GM15510 (cell line): Measurements from ENCODE around the gene MYO1E.

Experiments
- POLR2A ChIP-seq: IDR thresholded peaks from 3 replicates; pipeline ENCODE4 v1.6.1; 2011; ENCODE audit warnings: borderline replicate concordance; ENCODE audit not compliant: insufficient read length; ENCODE audit errors: extremely low read depth

MYO1E gene

DNA sequence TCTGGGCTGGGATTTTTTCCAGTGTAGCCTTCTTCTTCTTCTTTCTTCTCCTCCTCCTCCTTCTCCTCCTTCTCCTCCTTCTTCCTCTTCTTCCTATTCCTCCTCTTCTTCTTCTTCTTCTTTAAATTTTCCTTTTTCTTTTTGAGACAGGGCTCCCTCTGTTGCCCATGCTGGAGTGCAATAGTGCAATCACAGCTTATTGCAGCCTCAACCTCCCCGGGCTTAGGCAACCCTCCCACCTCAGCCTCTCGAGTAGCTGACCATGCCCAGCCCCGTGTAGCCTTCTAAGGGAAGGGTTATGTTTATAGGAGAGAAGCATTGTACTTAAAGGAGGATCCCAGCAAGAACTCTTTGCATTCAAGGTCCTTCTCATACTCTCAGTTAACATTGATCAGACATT is 24.0 kb upstream of the MYO1E start:
- no peak for TF ChIP-seq POLR2A

DNA sequence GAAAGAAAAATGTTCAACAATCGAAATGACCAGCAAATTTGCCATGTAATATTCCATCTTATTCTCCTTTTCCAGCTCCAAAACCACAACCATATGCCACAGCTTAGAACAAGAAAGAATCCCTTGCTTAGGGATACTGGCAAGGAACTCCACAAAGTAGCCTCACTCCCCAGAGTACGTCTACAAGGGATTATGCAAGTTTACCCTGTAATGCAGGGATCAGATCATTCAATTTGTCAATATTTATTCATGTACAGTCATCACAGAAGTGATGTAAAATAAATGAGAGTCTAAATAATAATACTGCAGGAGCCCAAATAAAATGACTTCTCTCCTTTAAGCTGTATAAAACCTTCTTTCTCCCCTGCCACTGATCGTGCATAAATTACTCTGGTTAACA is 23.5 kb upstream of the MYO1E start:
- no peak for TF ChIP-seq POLR2A

DNA sequence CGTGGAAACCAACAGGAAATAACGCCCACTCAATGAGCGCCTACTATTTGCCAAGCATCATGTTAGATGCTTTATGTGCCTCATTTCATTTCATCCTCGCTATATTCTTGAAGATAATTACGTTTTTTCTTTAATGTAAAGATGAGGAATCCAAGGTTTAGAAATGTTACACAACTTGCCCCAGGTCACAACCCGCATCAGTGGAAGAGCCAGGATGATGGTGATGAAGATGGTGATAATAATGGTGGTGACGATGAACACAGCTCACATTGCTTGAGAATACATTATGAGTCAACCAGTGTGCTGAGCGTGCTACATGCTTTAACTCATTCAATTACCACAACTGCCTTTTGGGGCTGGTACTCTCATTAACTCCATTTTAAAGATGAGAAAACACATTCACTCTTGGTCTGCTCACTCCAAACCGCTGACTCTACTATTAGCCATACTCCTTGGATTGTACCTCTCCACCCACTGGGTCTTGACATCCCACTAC is 21.5 kb upstream of the MYO1E start:
- TF ChIP-seq POLR2A, result no peak

DNA sequence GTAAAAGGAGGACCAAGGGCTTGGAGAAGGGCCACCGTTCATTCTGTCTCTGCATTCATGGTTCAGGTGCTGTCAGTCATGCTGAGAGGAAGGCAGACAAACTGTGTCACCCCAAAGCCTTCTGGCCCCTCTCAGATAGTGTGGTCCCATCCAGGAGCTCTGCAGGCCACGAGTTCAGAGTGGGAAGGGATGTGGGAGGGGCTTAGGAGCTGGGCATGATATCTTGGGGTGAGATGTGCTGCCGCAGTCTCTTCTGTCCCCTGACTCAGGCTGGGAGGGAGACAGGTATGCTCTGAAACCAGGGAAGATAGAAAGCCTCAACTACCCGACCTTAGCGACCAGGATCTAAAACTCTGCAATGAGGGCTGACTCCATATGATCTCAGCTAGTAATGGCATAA is 19.6 kb upstream of the MYO1E start:
- TF ChIP-seq POLR2A, result no peak

DNA sequence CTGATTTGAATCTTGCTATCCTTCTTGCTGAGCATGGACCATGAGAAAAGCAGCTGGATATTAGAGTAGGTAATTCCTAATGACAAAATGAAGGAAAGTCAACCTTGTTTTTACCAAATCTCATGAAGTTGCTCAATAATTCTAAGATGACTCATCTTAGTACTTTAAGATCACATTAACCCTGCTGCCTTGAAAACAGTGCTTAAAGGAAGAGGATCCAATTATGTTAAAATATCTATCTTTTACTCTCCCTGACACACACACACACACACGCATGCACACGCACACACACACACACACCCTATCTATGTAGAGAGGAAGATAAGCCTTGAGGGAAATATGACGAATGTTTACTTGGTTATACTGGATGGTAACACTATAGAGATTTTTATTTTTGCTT is 16.0 kb upstream of the MYO1E start:
- TF ChIP-seq POLR2A, result no peak

DNA sequence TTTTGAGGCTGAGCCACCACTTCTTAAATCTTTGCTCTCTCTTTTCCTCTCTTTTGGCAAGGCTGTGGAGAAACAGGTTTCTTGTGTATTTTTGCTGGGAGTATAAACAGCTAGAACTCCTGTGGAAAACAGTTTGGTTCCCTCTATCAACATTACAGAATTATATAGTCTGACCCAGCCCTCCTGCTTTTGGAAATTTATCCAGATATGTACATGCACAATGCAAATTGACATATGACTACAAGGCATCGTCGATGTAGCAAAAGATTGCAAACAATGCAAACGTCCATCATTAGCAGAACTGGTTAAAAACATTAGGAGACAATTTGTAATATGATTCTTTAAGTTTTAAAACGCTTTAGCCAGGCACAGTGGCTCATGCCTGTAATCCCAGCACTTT is 12.5 kb upstream of the MYO1E start:
- TF ChIP-seq POLR2A, result no peak

DNA sequence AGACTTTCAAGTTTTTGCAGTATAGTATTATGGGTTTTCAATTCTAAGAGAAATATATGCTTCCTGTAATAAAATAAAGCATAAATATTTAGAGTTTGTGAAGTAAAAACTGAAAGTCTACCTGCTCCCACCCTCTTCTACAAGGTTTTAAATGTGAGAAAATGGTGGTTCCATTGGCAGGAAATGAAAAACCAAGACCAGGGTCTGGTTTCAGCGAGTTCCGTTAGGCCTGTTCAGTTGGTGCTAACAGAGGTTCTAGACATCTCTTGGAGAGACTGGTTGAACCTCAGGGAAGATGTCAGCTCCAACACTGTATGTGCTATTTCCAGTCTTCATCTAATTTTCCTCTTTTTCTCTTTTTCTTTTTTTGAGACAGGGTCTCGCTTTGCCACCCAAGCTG is 11.8 kb upstream of the MYO1E start:
- TF ChIP-seq POLR2A, result no peak

DNA sequence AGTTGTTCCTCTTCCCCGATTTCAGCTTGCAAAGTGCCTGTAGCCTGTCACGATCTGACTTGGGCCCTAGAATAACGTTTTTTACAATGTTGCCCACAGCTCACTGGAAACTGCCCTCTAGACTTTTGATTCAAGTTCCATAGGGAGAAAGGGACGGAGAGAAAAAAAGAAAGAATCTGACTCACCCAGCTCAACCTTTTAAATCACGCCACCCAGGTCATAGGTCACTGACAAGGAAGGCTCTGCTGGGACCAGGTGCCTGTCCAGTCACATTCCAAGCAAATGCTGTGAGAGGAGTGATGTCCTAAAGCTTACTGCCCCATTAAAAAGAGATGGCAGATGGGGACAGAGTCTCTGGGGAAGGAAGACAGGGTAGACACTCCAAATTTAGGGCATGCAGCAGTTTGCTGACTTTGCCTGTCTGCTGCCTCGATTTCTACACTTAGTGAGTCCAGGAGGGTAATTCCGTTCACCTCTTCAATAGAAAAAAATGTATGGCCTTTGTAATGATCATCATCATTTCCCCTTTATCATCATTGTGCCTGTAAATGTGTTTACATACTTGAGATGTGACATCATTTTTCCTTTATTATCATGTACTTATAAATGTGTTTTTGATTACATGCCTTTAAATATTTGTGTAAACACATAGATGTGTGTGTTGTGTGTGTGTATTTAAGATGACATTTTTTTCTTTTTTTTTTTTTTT is 8.4 kb upstream of the MYO1E start:
- TF ChIP-seq POLR2A, result no peak

DNA sequence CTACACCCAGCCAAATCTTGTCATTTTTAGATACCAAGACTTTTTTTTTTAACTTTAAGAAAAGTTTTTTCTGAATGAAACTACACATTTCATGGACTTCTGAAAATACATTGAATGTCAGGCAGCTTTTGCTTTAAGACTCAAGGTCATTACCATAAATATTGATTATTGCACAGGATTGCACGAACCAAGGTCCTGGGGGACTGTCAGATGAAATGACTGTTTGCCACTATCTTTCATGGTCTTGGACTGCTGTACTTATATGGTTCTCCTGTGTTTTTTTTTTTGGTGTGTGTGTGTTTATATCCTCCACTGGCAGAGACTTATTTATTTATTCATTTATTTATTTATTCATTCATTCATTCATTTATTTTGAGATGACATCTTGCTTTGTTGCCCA is 6.9 kb upstream of the MYO1E start:
- no peak for TF ChIP-seq POLR2A

DNA sequence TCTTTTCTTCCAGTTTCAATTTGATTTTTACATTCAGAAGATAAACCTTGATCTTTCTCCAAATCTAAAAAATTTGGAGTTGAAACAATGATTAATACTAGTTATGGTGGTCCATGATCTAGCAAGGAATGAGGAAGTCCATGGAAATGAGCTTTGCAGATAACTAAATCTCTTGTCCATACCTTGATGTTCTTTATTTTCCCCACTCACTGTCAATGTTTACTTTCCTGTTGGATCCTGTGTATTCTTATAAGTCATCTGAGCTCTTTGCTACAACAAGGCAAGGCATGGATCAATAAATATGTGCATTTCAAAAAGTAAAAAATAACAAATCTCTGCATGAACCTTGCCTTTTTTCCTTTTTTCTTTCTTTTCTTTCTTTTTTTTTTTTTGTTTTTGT is 6.2 kb upstream of the MYO1E start:
- TF ChIP-seq POLR2A, result no peak

DNA sequence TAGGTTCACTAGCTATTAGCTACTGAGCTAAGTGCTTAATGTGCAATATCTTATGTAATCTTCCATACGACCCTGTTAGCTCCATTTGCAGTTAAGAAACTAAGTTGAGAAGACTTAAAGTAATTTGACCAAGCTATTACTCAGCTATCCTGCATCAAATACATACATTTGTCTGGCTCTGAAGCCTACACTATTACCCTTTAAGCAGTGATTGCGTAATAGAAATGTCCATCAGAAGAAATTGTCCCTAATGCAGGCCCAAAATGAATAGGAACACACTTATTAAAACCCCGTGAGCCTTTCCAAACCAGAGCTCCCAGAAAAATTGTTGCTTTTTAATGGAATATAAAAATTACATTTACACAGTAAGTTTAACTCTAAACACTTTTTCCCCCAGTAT is 5.3 kb upstream of the MYO1E start:
- TF ChIP-seq POLR2A, result no peak

DNA sequence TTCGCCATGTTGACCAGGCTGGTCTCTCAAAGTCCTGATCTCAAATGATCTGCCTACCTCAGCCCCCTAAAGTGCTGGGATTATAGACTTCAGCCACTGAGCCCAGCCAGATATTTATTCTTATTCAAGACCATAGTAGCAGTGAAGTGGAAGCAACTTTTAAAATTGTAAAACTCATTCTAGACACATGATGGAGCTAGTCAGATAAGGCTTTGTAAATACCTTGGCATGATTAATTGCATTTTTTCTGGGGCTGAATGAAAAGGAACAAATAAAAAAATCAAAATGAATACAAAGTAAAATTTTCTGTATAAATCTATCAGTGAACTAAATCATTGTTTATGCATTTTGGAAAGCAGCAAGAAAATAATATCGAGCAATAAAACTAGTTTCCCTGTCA is 4.1 kb upstream of the MYO1E start:
- no peak for TF ChIP-seq POLR2A

DNA sequence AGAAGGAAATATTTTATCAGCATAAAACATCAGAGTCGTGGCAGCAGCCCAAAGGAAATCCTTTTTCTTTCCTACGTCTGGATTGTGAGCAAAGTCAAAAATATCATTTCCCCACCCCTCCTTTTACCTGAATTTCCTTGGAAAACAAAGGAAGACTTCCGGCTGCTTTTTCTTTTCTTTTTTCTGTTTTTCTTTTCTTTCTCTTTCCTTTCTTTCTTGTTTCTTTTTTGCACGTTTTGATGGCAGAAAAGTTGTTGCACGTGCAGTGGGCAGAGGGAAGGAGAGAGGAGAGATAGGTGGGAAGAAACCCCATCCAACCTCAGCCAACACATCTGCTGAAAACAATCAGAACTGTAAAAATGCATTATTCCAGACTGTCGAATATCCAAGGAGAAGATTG is 544 bp upstream of the MYO1E start:
- no peak for TF ChIP-seq POLR2A

DNA sequence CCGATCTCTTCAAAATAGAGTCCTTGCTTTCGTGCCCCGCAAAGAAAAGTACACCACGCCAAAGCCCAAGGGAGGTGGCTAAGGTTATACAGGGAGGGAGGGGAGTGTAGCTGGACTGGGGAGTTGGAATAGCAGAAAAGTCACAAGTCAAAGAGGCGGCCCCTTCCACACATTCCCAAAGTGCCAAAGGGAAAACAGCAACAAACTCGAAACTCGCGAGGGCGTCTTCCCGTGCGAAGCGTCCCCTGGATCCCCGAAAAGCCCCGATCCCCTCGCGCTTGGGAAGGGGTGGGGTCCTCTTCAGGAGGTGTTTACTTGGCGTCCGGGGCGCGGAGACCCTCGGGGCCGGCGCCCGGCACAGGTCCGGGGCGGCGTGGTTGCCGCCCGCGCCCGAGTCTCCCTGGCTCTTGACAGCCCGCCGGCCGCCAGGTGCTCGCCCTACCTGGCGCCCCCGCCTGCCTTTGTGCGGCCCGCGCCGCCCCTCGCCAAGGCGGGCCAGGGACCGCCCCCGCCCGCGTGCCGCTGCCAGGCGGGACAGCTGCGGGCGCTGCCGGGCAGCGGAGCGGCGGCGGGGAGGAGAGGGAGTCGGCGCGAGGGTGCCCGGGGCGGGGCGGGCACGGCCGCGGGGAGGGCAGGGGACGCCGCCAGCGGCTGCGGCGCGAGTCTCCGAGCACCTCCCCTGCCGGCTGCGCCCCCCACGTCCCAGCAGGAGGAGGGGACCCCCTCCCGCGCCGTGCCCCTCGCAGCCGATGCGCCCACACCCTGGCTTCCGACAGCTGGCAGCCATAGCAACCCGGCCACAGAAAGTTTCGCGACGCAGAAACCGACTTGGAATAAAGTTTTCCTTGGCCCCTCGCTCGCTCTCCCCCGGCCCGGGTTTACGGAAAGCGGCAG is 966 bp downstream of the MYO1E start:
- no peak for TF ChIP-seq POLR2A

DNA sequence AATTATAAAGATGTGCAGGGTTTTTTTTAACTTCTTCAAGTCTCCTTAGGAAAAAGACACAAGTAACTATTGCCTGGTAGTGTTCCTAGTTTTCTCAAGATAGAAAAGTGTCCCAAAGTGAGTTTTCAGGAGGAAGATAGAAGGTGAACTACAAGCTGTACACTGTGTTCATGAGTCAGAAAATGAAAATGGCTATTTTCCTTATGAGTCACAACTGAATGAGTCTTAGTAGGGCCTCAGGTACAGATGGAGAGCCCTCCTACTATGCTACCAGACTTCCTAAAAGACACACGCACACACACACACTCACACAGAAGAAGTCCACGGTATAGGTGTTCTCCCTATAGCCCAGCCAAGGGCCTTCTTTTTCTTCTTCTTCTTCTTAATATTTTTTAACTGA is 3.1 kb downstream of the MYO1E start:
- TF ChIP-seq POLR2A, result no peak

DNA sequence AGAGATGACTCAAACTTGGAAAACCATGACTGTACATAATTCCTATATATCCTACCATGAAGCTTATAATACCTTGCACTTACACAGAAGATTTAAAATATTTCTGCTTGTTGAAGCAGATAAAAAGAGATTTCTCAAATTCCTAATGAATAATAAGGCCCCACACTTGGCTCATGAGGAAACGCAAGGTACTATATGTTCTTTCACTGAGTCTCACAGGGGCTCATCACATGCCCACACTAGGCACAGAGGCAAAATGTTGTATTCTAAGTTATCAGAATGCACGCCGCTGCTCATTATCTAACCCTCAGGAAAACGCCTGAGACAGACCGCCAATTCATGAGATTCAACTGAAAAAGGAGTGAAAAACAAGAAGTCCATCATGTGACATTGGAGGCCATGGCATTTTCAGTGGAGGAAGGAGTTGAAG is 5.6 kb downstream of the MYO1E start:
- no peak for TF ChIP-seq POLR2A
